C4-2B (cell line): ENCODE results near the gene CST11.
"Not testable (repeated sequence)": the region's sequence is repeated elsewhere in the genome, so short reads cannot be mapped to it uniquely, and the experiment has no call there.

ENCODE experiments used
- H3K27ac ChIP-seq: fragments of 450-650 bp; 2 replicates; pipeline ENCODE4 v1.5.1; 2017
- CTCF ChIP-seq: fragments of 450-650 bp; conservative IDR thresholded peaks from 2 replicates; pipeline ENCODE4 v1.5.1; 2017; ENCODE audit warnings: mild to moderate bottlenecking
- ZFX ChIP-seq: fragments of 450-650 bp; IDR thresholded peaks from 2 replicates; pipeline ENCODE4 v1.6.1; 2017

CST11 gene

DNA sequence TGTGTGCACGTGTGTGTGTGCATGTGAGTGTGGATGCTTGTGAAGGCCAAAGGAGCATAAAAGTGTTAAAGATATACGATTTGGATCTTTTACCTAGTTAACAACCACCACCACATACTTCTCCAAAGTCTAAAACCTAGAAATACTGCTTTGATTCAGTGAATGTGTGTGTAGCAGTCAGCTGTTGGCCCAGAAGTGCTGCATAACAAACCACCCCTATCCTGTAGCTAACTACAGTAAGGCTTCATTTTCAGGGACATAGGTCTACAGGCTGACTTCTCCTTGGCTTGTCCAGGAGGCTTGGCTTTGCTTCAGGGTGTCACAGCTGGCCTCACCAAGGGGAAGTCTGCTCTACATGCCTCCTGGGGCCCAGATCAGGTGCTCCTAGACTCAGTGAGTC lies 35.8 kb upstream of the CST11 start:
- H3K27ac ChIP-seq = no peak overlapping the region
- no peak for TF ChIP-seq ZFX
- TF ChIP-seq CTCF = no peak

GRCh38 chr20:23484081-23484480 lies 31.4 kb upstream of the CST11 start:
- TF ChIP-seq CTCF (no peak), ZFX (no peak)
- no peak overlapping the region for H3K27ac ChIP-seq

- no peak overlapping the region for H3K27ac ChIP-seq
- TF ChIP-seq ZFX = no peak
- TF ChIP-seq CTCF = no peak
These were observed 29.5 kb upstream of the CST11 start for GRCh38 chr20:23482138-23482537.

GRCh38 chr20:23479043-23479442 lies 26.4 kb upstream of the CST11 start:
- TF ChIP-seq CTCF = no peak
- no peak for TF ChIP-seq ZFX
- no peak overlapping the region for H3K27ac ChIP-seq

GRCh38 chr20:23477223-23477622 lies 24.5 kb upstream of the CST11 start:
- TF ChIP-seq ZFX (no peak), CTCF (no peak)
- no peak overlapping the region for H3K27ac ChIP-seq

- TF ChIP-seq CTCF (no peak), ZFX (no peak)
- no peak overlapping the region for H3K27ac ChIP-seq
These were observed 23.5 kb upstream of the CST11 start for GRCh38 chr20:23476015-23476754.

DNA sequence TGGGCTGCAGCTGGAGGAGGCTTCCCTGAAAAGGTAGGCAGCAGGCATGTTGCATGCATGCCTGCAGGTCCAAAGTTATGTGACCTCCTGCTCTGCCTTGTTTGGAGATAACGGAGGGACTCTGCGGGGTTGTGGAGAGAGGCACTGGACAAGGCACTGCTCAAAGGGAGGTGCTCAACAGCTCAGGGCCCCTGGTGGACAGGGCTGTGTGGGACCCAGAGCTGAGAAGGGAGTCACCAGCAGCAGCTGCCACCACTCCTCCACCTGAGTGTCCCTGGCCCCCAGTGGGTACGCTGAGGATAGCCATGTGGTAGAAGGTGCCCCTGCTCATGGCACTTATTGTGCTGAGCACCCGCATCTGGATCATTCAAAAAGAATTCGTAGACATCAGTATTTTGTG lies 22.7 kb upstream of the CST11 start:
- no peak for TF ChIP-seq ZFX
- TF ChIP-seq CTCF = no peak
- no peak overlapping the region for H3K27ac ChIP-seq

- H3K27ac ChIP-seq = not testable (repeated sequence)
These were observed 20.6 kb upstream of the CST11 start for GRCh38 chr20:23473293-23473692.

DNA sequence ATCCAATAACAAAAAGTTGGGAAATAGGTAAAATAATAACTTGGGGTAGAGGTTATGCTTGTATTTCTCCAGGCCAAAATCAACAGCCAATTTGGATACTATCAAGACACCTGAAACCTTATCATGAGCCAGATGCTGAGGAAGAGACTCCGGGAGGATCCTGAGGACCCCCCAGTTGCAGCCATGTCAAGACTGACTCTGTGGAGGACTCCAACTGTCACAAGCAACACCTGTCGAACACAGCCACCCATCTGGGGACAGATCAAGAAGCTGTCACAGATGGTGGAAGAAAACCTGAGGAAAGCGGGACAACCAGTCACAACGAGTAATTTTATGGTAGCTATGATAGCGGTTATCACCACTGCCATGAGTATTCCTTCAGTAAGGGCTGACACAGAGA lies 19.6 kb upstream of the CST11 start:
- not testable (repeated sequence) for H3K27ac ChIP-seq

GRCh38 chr20:23466961-23467360 lies 14.3 kb upstream of the CST11 start:
- H3K27ac ChIP-seq = not testable (repeated sequence)
